Measurements from ENCODE around the gene MTMR1.
A peak's percentile ranks its signal among the peaks of the same experiment; 100 is the strongest.

MTMR1 gene

DNA sequence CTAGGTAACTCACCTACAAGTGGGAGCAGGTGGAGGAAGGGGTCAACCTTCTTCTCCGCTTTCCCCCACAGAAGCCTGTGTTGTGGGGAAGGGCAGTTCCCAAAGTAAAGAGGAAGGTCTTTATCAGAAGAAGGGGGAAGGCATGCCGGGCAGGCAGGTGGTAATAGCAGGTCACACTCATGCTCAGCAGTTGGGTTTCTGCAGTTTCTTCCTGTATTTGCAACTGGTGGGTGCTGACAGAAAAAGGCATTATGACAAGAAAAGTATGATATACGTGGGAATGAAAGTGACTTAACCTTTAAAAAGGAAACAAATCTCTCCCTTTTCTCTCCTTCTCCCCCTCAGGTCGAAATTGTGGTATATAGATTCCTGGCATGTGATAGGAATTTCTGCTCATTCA is 3.7 kb downstream of the MTMR1 start:
- DNase-seq (ENCODE audit: low spot score) = no peak

DNA sequence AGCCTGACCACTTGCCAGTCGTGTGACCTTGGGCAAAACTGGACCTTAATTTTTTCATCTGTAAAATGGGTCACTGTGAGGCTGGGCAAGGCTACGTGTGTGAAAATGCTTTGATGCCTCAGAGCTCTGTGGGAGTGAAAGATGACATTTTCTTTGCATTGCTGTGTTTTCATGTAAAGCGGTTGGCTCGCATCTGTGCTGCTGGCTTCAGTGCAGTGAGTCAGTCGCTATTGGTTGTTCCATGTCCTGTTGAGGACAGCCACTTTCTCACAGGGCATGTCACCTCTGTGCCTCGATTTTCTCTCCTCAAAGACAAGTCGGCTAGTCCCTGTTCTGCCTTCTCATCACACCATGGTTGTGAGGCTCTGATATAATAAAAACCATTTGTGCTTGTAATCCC is 4.4 kb downstream of the MTMR1 start:
- no peak for DNase-seq (ENCODE audit: low spot score)

DNA sequence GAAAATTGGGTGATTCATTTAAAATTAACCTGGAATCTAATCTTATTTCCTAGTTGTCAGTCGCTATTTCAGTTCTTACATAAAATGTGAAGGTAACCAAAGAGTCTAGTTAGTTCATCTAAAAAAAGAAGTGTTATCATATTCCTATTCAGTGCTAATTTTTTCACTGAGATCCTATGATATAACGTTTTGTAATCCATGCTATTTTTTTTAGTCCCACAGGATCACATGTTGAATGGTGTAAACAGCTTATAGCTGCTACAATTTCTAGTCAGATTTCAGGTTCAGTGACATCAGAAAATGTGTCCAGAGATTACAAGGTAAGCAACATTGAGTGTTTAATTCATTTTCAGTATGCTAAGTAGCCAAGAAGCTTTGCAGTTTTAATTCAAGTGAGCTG is 5.8 kb downstream of the MTMR1 start:
- DNase-seq (ENCODE audit: low spot score) = no peak

DNA sequence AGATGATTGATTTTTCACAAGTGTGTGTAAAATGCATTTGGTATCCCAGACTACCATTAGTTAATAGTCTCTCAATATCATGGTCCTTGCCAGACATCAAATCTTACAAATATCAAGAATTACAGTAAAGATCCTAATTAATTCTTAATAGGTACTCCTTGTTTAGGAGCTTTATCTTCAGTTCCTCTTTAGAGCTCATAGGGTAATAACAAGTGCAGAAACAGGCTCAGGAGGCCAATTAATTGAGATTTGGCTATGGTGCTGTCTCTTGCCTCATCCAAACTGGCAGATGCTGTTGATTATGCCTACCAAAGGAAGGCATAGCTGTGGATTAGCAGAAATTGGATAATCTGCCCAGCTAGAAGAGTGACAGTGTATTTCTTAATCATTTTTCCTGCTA is 6.9 kb downstream of the MTMR1 start:
- no peak for DNase-seq (ENCODE audit: low spot score)

DNA sequence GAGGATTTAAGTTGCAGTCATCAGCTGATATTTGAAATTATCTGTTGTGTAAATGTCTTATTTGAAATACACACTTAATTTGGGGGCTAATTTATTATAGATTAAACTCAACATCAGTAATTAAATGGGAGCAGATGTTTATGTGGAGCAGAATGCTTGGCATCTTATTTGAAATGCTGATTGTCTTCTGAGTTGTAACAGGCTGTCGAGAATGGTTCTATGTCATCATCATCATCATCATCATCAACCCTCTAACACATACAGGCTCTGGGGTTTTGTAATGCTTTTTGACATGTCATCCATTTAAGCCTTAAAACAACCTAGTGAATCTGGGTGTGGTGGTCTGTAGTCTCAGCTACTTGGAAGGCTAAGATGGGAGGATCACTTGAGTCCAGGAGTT is 8.2 kb downstream of the MTMR1 start:
- DNase-seq (ENCODE audit: low spot score) = no peak

DNA sequence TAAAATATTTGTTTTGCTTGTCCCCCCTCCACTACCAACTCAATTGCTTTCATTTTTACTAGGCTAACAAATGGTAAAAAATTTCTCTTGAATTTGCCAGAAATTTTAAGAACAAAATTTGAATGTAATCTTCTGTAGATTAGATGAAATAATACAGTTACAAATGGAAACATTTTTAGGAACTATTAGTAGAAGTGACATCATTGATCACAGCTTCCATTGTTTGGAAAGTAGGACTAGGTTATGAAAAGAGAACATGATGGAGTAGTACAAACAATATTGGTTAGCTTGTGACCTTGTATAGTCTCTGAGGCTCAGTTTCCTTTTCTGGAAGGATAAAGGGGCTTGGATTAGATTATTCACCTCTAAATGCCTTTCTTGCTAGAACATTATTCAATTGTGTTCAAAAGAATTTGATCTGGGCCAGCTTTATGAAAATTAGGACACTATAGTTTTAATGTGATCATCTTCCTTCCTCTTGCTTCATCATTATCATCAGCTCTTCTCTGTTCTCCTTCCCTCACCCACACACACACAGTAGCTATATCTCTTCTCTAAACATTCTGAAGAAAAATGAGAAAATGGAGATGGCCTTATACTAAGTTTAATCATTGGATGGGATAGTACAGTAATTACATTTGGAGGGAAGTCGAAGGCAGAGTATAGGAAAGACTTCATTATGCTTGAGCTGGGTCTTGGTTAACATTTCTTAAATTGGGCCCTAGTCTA is 9.9 kb downstream of the MTMR1 start:
- DNase-seq (ENCODE audit: low spot score) = no peak

DNA sequence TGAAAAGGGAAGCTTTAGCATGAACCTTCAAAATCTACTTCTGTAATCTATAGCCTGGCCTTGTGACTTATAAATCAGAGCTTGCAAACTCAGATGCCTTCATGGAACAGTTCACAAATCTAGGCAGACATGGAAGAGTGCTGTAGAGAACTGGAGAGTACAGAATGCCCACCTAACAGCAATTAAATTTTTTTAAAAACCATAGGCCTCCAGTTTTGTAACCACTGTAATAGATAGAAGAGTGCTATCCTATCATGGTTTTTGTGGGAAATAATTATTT is 10.4 kb downstream of the MTMR1 start:
- no peak for DNase-seq (ENCODE audit: low spot score)

DNA sequence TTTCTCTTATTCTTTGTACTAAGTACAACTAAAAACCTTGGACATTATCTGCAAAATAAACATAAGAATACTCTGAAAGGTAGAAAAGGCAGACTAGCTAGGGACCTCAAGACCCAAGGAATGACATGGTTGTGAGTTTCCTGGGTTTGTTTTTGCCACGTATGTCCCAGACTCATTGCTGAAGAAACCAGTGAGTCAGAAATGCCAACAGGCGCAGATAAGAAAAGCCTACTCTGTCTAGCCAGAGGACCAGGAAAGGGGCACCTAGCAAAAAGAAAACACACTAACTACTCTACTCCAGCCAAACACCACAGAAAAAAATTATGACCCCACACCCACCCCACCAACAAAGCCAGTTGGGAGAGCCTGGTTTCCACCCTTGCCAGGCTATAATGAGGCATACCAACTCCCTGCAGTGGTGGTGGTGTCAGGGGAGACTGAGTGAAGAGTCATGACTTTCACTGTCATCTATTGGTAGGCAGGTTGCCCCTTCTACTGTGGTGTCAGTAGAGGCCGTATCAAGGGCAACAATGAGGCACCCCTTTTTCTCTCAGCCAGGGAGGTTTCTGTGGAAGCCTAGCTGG is 10.9 kb downstream of the MTMR1 start:
- no peak for DNase-seq (ENCODE audit: low spot score)

DNA sequence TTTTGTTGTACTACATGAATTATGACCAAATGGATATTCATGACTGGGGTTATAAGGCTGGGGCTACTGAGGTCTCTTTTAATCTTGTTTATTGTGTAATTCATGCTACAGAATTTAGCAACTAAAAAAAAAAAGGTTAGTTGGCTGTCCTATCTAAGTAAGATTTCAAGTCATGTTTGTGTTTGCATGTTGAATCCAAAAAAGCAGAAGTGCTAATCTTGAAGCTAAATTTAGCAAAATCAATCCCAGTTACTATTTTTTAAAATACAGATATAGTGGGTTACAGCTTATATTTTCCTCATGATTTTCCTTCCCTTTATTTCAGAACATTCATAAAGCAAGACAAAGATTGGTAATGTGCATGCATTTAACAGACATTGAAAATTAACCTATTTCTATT is 19.4 kb downstream of the MTMR1 start:
- DNase-seq (ENCODE audit: low spot score) = no peak

DNA sequence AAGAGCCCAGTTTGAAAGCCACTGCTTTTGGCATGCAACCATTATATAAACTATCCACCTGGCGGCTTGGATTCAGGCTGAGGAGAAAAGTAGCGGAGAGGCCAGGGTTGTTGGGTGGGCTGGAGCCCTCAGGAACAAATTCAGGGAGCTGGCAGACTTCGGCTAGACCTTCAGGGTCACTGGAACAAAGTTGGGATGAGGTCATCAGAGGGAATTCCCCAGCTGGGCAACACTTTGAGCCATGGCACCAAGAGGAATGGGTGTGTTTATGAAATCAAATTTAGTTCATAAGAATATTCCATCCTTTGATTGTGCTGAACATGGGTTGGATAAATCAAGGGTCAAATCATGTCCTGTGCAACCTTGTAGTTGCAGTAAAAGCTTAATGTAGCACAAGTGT is 22.0 kb downstream of the MTMR1 start:
- DNase-seq (ENCODE audit: low spot score) = no peak

DNA sequence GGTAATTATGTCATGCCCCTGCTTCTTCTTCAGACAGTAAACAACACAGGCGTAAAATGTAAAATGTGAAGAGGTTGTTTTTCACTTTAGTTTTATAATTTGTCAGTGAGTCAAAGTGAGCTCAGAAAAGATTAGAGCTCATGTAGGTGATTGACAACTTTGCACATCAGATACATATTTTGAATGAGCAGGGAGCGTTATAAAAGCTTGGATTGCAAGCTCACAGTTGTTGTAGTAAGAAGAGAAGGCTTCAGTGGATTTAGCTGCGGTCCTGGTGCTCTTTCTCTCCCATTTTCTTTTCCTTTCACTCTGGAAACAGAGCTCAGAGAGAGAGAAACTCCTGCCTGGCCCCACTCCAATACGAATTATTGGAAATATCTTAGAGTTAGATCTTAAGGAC is 26.4 kb downstream of the MTMR1 start:
- no peak for DNase-seq (ENCODE audit: low spot score)

DNA sequence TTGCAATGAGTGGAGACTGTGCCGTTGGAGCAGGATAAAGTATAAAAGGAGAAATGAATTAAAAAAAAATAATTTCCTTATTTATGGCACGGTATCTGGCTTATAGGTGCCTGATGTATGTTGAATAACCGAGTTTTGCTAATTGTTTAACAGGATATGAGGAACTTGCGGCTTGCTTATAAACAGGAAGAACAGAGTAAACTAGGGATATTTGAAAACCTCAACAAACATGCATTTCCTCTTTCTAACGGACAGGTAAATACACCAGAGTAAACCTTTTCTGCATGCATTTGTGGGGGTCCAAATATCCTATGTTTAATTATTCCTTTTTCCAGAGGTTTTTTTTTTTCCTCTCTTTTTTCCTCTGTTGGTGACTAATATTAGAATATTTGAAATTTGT is 36.8 kb downstream of the MTMR1 start:
- DNase-seq (ENCODE audit: low spot score) = no peak

DNA sequence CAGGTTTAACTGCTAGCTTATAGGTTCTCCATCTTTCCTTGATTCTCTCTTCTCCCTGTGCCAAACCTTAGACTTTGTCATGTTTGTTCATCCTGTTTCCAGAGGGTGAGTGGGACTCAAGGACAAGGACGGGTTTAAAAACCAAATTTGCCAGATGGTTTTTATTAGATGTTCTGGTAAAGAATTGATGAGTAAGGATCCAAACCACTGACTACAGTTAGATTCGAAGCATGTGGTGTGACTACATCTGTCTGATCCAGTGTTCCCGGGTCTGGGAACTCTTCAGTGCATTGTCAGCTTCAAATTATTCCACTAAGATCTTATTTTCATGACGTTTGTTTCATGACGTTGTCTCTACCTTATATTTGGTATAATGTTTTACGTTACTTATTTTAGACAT is 37.5 kb downstream of the MTMR1 start:
- no peak for DNase-seq (ENCODE audit: low spot score)

DNA sequence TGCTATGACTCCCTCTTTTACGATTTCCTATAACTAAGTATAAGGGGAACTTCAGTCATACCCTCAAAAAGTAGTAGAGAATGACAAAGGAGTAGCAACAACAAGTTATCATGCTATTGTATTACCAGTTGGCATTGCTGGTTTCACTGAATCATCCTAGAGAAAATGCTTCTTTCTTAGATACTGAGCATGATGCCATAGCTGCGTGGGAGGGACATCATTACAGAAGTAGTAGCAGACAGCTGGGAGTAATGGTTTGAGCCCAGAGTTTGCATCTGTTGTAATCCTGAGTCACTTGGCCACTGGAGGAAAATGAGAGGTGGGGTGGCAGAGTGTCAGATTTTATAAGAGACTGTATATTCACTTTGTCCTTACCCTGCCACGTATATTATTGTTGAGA is 38.6 kb downstream of the MTMR1 start:
- no peak for DNase-seq (ENCODE audit: low spot score)

DNA sequence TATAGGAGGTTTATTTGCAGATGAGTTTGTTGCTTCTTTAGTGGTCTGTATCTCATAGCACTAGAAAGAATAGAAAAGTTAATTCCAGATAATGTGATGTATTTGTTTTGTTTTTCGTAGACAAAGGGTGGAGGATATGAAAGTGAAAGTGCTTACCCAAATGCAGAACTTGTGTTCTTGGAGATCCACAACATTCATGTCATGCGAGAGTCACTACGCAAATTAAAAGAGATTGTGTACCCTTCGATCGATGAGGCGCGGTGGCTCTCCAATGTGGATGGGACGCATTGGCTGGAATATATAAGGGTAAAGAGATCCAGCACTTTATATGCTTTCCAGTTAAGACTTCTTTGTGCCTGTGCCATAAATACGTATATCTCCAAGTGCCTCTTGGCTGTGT is 43.3 kb downstream of the MTMR1 start:
- peak; percentile 15 for DNase-seq (ENCODE audit: low spot score)

DNA sequence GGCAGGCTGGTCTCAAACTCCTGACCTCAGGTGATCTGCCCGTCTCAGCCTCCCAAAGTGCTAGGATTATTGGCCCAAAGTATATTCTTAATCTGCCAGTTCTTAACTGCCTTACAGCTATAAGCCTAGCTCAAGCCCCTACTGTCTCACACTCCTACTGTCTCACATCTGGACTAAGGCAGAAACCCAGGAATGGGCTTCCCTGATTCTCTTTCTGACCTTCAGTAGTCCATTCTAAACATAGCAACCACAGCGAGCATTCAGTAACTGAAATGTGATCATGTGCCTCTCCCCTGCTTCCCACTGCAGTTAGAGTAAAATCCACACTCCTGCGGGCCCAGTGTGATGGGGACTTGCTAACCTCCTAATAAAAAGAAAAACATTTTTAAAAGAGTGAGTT is 58.9 kb downstream of the MTMR1 start:
- DNase-seq (ENCODE audit: low spot score) = no peak

DNA sequence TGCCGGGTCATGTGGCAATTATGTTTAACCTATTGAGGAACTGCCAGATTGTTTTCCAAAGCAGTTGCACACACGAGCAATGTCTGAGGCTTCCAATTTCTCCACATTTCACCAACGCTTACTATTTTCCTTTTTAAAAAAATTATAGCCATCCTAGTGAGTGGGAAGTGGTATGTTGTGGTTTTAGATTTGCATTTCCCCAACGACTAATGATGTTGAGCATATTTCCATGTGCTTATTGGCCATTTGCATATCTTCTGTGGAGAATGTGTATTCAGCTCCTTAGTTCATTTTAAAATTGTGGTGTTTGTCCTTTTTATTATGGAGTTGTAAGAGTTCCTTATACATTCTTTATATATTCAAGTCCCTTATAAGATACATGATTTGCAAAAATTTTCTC is 60.2 kb downstream of the MTMR1 start:
- no peak for DNase-seq (ENCODE audit: low spot score)

DNA sequence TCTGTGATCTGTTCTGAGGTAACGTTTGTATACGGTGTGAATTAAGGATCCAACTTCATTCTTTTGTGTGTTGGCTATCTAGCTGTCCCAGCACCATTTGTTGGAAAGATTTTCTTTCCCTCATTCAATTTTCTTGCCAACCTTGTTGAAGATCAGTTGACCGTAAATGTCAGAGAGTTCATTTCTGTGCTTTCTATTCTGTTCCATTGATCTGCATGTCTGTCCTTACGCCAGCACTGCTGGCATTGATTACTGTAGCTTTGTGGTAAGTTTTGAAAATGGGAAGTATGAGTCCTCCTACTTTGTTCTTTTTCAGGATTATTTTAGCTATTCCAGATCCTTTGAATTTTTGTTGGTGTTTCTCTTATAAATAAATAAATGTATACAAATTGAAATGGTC is 60.8 kb downstream of the MTMR1 start:
- DNase-seq (ENCODE audit: low spot score) = no peak

DNA sequence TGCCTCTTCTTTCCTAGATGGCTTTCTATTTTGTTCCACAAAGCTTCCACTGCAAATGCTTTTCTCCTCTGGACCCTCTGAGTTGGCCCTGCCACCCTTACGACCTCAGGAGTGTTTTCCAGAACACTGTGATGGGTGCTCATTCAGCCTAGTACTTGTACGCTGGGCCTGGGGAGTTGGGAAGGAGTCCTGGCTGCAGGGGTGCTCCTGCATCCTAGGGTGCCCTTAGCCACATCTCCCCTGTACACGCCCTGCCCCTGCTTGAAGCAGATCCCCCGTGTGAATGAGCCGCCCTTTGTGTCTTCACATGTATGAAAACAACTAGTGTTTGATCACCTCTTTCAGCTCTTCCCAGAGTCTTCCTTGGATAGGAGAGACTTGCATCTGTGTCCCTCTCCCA is 64.2 kb downstream of the MTMR1 start:
- DNase-seq (ENCODE audit: low spot score) = no peak

DNA sequence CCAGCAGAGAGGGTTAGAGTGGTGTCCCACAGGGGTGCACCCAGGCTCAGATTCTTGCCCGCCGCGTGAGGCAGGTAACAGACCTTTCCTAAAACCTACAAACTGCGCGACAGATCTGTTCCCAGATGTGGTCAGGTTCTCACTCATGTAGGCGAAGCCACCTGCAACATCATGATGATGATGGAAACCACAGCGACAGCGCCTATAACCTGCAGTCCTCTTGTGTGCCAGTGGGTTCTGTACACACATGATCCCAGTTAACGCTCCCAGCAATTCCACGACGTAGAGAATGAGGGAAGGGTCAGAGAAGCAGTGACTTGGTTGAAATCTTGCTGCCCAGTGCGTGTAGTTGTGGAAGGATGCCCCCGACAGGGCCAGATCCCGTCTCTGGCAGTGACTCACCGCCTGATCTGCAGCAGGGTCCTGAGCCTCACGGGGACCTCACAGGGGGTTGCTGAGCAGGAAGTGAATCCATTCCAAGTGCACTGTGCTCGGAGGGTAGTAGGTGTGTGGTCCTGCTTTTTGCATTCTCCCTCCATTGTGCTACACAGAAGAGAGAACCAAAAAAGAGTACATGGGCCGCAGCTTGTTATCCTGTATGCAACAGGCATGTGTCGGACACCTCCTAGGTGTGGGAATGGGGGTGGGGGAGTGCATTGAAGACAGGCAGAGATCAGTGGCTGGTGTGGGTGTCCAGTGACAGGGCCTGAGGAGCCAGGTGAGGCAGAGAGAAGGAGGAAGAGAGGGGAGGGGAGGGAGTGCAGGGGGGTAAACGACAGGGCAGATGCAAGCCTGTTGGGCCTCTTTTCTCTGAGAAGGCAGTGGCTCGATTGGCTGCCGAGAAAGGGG is 66.6 kb downstream of the MTMR1 start:
- DNase-seq (ENCODE audit: low spot score) = no peak

DNA sequence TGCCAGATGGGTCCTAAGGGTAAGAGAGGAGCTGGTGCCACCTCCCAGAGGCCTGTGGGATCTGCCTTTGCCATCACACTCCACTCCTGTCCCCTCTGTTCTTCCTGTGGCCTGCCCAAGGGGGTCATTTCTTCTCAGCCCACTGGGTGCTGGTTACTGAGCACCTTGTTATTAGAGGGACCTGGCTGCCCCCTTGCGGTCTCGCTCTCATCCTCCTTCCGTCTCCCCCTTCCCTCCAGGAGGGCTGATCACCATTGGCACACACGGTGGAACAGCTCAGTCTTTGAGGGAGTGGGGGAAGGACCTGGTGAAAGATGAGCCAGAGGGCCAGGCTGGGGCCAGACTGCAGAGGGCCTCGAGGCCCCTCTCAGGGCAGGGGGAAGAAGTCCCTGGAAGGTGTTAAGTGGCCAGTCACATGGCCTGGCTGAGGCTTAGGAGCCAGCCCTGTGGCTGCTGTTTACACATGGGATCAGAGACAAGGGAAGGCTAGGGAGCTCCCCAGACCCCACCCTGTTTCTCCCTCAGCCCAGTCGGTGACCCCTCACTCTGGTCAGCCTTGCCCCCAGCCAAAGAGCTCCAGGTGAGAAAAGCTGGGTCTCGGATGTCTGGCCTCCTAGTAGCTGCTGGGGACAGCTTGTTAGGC is 68.1 kb downstream of the MTMR1 start:
- DNase-seq (ENCODE audit: low spot score) = no peak

DNA sequence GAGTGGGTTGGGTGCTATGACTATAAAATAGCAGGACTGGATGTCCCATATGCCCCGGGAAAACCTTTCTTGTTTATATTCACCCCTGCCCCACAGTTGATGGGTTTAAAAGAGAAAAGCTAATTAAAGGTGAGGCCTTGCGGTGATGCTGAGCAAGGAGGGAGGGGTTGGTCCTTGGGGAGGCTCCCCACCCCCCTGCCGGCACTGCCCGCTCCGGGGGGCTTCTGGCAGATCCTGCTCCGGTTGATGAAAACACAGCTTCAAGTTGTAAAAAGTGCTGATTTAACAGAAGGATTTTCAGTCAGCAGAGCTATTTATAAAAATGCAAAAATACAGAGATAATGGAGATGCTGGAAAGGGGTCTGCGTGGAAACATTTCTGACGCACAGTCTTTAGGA is 68.6 kb downstream of the MTMR1 start:
- no peak for DNase-seq (ENCODE audit: low spot score)
